BJ (cell line): Measurements from ENCODE around the gene USP30. TPM values are rescaled to one million over a fixed set of nuclear protein-coding genes. Genes with fewer than 3 reads are reported as not detected.

Source experiments
- CTCF ChIA-PET: fragments of 350-600 bp; formaldehyde crosslinking; extraction: SDS; loops from one replicate; lab custom pipeline; 2021; ENCODE audit warnings: antibody characterized with exemption, inconsistent platforms; lab: Yijun Ruan, JAX
- POLR2A ChIA-PET: fragments of 300-600 bp; sonication (Branson Sonifier 250); formaldehyde crosslinking; extraction: SDS; loops from one replicate; lab custom pipeline; 2021; ENCODE audit warnings: antibody characterized with exemption; lab: Charles Lee
- DNase-seq: peaks from one replicate; pipeline ENCODE4 v3.0.0-alpha.2; 2011; ENCODE audit warnings: low read depth
- H3K27me3 ChIP-seq: 2 replicates; pipeline ENCODE4 v1.6.0; 2011; ENCODE audit warnings: low read length; ENCODE audit not compliant: control insufficient read depth, insufficient read depth
- H3K36me3 ChIP-seq: 2 replicates; pipeline ENCODE4 v1.5.1; 2011; ENCODE audit warnings: low read length; ENCODE audit not compliant: control insufficient read depth, insufficient read depth
- H3K4me3 ChIP-seq: 2 replicates; pipeline ENCODE4 v1.5.1; 2011; ENCODE audit warnings: low read depth, mild to moderate bottlenecking, control low read depth, low read length
- polyA plus RNA-seq: library from polyadenylated mRNA; depleted of rRNA; stranded (reverse); fragments of >200 nt; gene quantifications from 2 replicates; pipeline ENCODE4 v1.2.3, GENCODE V29; 2011
- TF ChIP-seq, protein P1 (sequence below): IDR thresholded peaks from 2 replicates; pipeline ENCODE4 v1.5.1; 2011; ENCODE audit warnings: low read depth, mild to moderate bottlenecking, control low read depth, inconsistent platforms, low read length, moderate library complexity; ENCODE audit not compliant: insufficient read depth

USP30 gene
- polyA plus RNA-seq, 1 experiment: 16.7 TPM

DNA sequence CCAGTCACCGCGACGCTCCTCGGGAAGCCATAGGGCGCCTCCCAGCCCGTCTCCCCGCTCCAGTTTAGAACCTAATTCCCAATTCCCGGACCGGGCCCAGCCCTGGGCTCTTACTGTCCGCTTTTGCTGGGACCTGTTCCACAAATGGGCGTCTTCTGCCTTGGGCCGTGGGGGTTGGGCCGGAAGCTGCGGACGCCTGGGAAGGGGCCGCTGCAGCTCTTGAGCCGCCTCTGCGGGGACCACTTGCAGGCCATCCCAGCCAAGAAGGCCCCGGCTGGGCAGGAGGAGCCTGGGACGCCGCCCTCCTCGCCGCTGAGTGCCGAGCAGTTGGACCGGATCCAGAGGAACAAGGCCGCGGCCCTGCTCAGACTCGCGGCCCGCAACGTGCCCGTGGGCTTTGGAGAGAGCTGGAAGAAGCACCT, 45.8 kb downstream of the USP30 start:
- DNase-seq: no peak
- peaks cover 3% of the 10 kb centered on the region for H3K36me3 ChIP-seq
- ChIA-PET POLR2A (no interaction called here), CTCF (interaction anchor here (0.8 to 4.8 kb wide), 2 partner anchors 14 kb away, joined by 4 to 32 read pairs; no protein-coding TSS in a partner anchor)
- H3K4me3 ChIP-seq: peak overlapping the region; percentile 79
- TF ChIP-seq, protein P1, sequence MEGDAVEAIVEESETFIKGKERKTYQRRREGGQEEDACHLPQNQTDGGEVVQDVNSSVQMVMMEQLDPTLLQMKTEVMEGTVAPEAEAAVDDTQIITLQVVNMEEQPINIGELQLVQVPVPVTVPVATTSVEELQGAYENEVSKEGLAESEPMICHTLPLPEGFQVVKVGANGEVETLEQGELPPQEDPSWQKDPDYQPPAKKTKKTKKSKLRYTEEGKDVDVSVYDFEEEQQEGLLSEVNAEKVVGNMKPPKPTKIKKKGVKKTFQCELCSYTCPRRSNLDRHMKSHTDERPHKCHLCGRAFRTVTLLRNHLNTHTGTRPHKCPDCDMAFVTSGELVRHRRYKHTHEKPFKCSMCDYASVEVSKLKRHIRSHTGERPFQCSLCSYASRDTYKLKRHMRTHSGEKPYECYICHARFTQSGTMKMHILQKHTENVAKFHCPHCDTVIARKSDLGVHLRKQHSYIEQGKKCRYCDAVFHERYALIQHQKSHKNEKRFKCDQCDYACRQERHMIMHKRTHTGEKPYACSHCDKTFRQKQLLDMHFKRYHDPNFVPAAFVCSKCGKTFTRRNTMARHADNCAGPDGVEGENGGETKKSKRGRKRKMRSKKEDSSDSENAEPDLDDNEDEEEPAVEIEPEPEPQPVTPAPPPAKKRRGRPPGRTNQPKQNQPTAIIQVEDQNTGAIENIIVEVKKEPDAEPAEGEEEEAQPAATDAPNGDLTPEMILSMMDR: no peak
- no peaks in the 10 kb centered on the region for H3K27me3 ChIP-seq

DNA sequence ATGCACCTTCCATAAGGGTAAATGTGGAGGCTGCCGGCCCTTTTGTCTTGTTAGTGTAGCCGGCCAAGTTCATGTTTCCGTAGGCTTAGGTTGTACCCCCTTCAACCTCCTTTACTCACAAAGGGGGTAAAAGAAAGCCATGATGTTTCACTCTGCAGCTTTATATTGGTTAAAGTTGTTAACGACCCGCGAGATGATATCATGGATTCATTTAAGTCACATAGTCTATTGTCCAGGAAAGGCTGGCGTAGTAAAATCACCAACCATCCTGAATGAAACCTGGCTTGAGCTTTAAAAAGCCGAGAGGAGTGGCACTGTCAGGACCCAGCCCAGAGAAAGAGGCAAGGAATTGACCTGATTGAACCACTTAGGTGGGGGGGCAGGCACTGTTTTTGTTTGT, 46.3 kb downstream of the USP30 start:
- ChIA-PET CTCF (interaction anchor here (0.8 to 4.8 kb wide), 2 partner anchors 13 to 14 kb away, joined by 4 to 32 read pairs; no protein-coding TSS in a partner anchor), POLR2A (no interaction called here)
- Histone ChIP-seq H3K27me3 (no peaks in the 10 kb centered on the region), H3K36me3 (peaks cover 4% of the 10 kb centered on the region), H3K4me3 (peak overlapping the region; percentile 79)
- DNase-seq: no peak
- TF ChIP-seq, protein P1: no peak

DNA sequence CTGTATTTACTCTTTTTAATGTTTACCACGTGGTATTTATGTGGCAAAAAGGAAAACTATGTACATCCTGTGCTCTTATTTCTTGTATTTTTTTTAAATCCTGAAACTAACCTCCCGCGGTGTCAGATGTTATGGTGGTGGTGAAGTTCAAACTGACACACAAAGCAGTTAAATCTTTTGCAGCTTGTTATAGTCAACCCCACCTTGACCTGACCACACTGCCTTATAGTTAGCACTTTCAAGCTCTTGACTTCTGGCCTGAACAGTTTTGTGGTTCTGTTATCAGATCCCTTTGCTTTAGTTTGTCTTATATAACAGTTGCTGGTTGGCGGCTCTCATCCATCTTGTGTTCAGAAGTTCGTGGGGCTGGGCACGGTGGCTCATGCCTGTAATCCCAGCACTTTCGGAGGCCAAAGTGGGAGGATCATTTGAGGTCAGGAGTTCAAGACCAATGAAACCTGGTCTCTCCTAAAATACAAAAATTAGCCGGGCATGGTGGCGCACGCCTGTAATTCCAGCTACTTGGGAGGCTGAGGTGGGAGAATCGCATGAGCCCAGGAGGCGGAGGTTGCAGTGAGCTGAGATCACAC, 47.1 kb downstream of the USP30 start:
- POLR2A ChIA-PET: no interaction called here
- peaks cover 8% of the 10 kb centered on the region for H3K36me3 ChIP-seq
- peak overlapping the region; percentile 79; the same call in 1 of the 2 replicates for H3K4me3 ChIP-seq
- TF ChIP-seq, protein P1: no peak
- CTCF ChIA-PET: interaction anchor here (0.6 to 4.8 kb wide), 3 partner anchors 12 to 557 kb away, joined by 3 to 32 read pairs (median 3); no protein-coding TSS in a partner anchor
- DNase-seq: no peak
- H3K27me3 ChIP-seq: no peaks in the 10 kb centered on the region

DNA sequence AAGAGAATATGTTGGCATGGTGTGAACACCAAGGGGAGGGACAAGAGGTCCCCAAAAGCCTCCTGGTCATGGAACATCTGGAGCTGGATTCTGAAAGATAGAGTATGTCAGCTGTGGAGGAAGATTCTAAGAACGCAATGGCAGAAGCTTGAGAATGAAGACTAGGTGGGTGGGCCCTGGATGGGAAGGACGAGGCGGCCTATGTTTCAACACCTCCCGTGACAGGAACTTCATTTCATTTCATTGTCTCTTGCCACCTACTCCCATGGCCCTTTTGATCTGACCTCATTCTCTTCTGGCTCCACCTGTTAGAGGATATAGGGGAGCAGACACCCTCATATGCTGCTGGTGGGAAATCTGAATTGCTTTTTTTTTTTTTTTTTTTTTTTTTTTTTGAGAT, 48.4 kb downstream of the USP30 start:
- DNase-seq: no peak
- no peak overlapping the region for H3K4me3 ChIP-seq
- H3K27me3 ChIP-seq: no peaks in the 10 kb centered on the region
- TF ChIP-seq, protein P1: no peak
- ChIA-PET CTCF (interaction anchor here (0.9 to 4.8 kb wide), 2 partner anchors 11 to 15 kb away, joined by 3 to 32 read pairs; no protein-coding TSS in a partner anchor), POLR2A (no interaction called here)
- H3K36me3 ChIP-seq: peaks cover 15% of the 10 kb centered on the region

DNA sequence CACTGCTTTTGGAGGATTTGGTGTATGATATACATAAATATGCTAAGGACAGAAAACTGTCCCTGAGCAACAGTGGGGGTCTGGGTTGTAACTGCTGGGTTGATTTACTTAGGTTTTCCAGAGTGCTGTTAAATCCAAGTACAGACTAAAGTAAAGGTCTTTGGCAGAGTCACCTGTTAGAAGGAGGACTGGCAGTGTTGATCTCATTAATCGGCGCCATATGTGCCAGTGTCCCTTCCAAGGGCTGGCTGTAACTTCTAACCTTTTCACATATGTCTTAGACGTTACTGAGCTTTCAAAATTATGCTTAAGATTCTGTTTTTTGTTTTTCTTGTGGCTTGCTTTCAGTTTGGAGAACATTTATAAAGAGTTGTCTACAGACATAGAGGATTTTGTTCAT, 50.1 kb downstream of the USP30 start:
- no peak for DNase-seq
- Histone ChIP-seq H3K27me3 (no peaks in the 10 kb centered on the region), H3K36me3 (peaks cover 20% of the 10 kb centered on the region), H3K4me3 (no peak overlapping the region)
- ChIA-PET CTCF (interaction anchor here (4.8 kb wide), 1 partner anchor 9 kb away, joined by 32 read pairs; no protein-coding TSS in a partner anchor), POLR2A (no interaction called here)
- TF ChIP-seq, protein P1: no peak
